Spleen (tissue), 11 donors: ENCODE measurements around the gene EPAS1. TPM values are rescaled to one million over a fixed set of nuclear protein-coding genes. Genes with fewer than 3 reads are reported as not detected.

Source experiments
- DNase-seq: peaks from one replicate; pipeline ENCODE4 v3.0.0-alpha.2; 2020
- H3K27ac ChIP-seq, 8 donors: fragments of 200-600 bp; sonication (generic) in 7 of 8; 1 replicate in 4 of 8; 2 replicates in 4 of 8; pipeline versions ENCODE4 v1.5.0 to v1.8.0; 2016 to 2021; ENCODE audit warnings: inconsistent platforms in 4 of 8, mild to moderate bottlenecking in 4 of 8, moderate library complexity in 1 of 8
- H3K27me3 ChIP-seq, 7 donors: fragments of 200-600 bp; sonication (generic) in 6 of 7; replicated peaks in 1 of 7; 1 replicate in 4 of 7; 2 replicates in 3 of 7; pipeline versions ENCODE4 v1.5.0 to v1.8.0; 2016 to 2021; ENCODE audit warnings: inconsistent platforms in 3 of 7, mild to moderate bottlenecking in 1 of 7
- H3K36me3 ChIP-seq, 6 donors: fragments of 200-600 bp; sonication (generic) in 5 of 6; 1 replicate in 4 of 6; 2 replicates in 2 of 6; pipeline versions ENCODE4 v1.5.0 to v1.8.0; 2016 to 2021; ENCODE audit warnings: inconsistent platforms in 2 of 6
- H3K4me1 ChIP-seq, 6 donors: fragments of 200-600 bp; sonication (generic) in 5 of 6; 1 replicate in 3 of 6; 2 replicates in 3 of 6; pipeline versions ENCODE4 v1.5.0 to v1.8.0; 2016 to 2021; ENCODE audit warnings: inconsistent platforms in 3 of 6
- H3K4me3 ChIP-seq, 8 donors: fragments of 200-600 bp; sonication (generic) in 7 of 8; 1 replicate in 4 of 8; 2 replicates in 4 of 8; pipeline versions ENCODE4 v1.5.0 to v1.8.0; 2016 to 2021; ENCODE audit warnings: inconsistent platforms in 4 of 8, mild to moderate bottlenecking in 4 of 8, moderate library complexity in 2 of 8
- H3K9me3 ChIP-seq, 8 donors: fragments of 200-600 bp; sonication (generic) in 7 of 8; 1 replicate in 4 of 8; 2 replicates in 4 of 8; pipeline versions ENCODE4 v1.5.0 to v1.8.0; 2016 to 2021; ENCODE audit warnings: inconsistent platforms in 4 of 8
- POLR2A ChIP-seq, 3 donors: fragments of 450-650 bp; IDR thresholded peaks; one replicate each; pipeline ENCODE4 v1.5.1; 2017; ENCODE audit warnings: antibody characterized with exemption in 3 of 3, mild to moderate bottlenecking in 1 of 3
- POLR2AphosphoS5 ChIP-seq, 3 donors: sonication (generic); formaldehyde crosslinking; IDR thresholded peaks; one replicate each; pipeline ENCODE4 v1.5.1; 2017; ENCODE audit warnings: antibody characterized with exemption in 3 of 3
- WGBS, 5 donors: extraction: QIAGEN DNeasy Blood & Tissue Kit in 3 of 5; methylation state at CpG; one replicate each; pipeline versions ENCODE4 v1.1.5 to v1.1.7; 2013 to 2018; 5-methylcytosine and 5-hydroxymethylcytosine counted together
- intact Hi-C: fragments of 100-400 bp; cut with DNase I; formaldehyde crosslinking; loops from one replicate; pipeline ENCODE4 v1.15.0; 2023; ENCODE audit warnings: low total_unique reads
- polyA plus RNA-seq, 3 donors: library from polyadenylated mRNA; stranded (reverse); fragments of 200-250 nt; gene quantifications; one replicate each; pipeline ENCODE4 v1.2.1, GENCODE V29; 2013
- total RNA-seq, 7 donors: library from RNA; depleted of rRNA in 3 of 7; stranded (reverse); fragments of >200 nt in 3 of 7; fragmentation: NEBNext Ultra II Directional in 4 of 7; extraction: Animal tissue kit (Norgen Biotek cat#: 25700) in 4 of 7; gene quantifications; one replicate each; pipeline versions ENCODE4 v1.1.0 to v1.2.1, GENCODE V29; 2016 to 2021
- TF ChIP-seq, protein P1 (sequence below), 11 experiments: fragments of 200-600 bp in 7 of 11; fragments of 450-650 bp in 4 of 11; sonication (generic) in 4 of 11; IDR thresholded peaks in 8 of 11; conservative IDR thresholded peaks in 3 of 11; 1 replicate in 7 of 11; 2 replicates in 4 of 11; pipeline versions ENCODE4 v1.4.0 to v1.8.0; 2016 to 2021; ENCODE audit warnings: antibody characterized with exemption in 11 of 11, inconsistent platforms in 4 of 11, mild to moderate bottlenecking in 1 of 11
- donor health status: healthy with polysubstance abuse.
- donor health status: DM: no; HTN: no; CAD: no; lungs with moderate emphysema.
- donor health status: DM: no; HTN: no; CAD: no.
- donor health status: Bipolar disorder and iron deficiency.
- donor health status: healthy.
- donor health status: DM: no; HTN: no; CAD: no.
- donor health status: DM: yes; HTN: yes; CAD: no.

The EPAS1 gene
- total and polyA plus RNA-seq, 10 donors: 30.5 to 330 (median 213) TPM

- DNase-seq: no peak
- 61 to 70% (median 66%) methylated on average over 6 of the region's 6 CpGs for WGBS, 5 donors
- no peaks in the 10 kb centered on the region for H3K36me3 ChIP-seq
- H3K27ac ChIP-seq: peak overlapping the region; percentile 7 to 75 (median 70)
- peak overlapping the region in 2 of 8 donors; percentile 11 to 42 for H3K4me3 ChIP-seq
- H3K9me3 ChIP-seq: no peaks in the 10 kb centered on the region
- TF ChIP-seq, protein P1, sequence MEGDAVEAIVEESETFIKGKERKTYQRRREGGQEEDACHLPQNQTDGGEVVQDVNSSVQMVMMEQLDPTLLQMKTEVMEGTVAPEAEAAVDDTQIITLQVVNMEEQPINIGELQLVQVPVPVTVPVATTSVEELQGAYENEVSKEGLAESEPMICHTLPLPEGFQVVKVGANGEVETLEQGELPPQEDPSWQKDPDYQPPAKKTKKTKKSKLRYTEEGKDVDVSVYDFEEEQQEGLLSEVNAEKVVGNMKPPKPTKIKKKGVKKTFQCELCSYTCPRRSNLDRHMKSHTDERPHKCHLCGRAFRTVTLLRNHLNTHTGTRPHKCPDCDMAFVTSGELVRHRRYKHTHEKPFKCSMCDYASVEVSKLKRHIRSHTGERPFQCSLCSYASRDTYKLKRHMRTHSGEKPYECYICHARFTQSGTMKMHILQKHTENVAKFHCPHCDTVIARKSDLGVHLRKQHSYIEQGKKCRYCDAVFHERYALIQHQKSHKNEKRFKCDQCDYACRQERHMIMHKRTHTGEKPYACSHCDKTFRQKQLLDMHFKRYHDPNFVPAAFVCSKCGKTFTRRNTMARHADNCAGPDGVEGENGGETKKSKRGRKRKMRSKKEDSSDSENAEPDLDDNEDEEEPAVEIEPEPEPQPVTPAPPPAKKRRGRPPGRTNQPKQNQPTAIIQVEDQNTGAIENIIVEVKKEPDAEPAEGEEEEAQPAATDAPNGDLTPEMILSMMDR (IDR thresholded peaks at IDR 0.05 in 8 of 11, conservative IDR thresholded peaks at IDR 0.05 in 3 of 11): no peak
- TF ChIP-seq POLR2A (IDR thresholded peaks at IDR 0.05) (no peak), POLR2AphosphoS5 (IDR thresholded peaks at IDR 0.05) (no peak)
- peaks cover 5 to 95% (median 44%) of the 10 kb centered on the region in 6 donors for H3K4me1 ChIP-seq
- no peaks in the 10 kb centered on the region for H3K27me3 ChIP-seq
- intact Hi-C loops: no loop called here
Measured at GRCh38 chr2:46334389-46335271, 37.4 kb downstream of the EPAS1 start.

DNA sequence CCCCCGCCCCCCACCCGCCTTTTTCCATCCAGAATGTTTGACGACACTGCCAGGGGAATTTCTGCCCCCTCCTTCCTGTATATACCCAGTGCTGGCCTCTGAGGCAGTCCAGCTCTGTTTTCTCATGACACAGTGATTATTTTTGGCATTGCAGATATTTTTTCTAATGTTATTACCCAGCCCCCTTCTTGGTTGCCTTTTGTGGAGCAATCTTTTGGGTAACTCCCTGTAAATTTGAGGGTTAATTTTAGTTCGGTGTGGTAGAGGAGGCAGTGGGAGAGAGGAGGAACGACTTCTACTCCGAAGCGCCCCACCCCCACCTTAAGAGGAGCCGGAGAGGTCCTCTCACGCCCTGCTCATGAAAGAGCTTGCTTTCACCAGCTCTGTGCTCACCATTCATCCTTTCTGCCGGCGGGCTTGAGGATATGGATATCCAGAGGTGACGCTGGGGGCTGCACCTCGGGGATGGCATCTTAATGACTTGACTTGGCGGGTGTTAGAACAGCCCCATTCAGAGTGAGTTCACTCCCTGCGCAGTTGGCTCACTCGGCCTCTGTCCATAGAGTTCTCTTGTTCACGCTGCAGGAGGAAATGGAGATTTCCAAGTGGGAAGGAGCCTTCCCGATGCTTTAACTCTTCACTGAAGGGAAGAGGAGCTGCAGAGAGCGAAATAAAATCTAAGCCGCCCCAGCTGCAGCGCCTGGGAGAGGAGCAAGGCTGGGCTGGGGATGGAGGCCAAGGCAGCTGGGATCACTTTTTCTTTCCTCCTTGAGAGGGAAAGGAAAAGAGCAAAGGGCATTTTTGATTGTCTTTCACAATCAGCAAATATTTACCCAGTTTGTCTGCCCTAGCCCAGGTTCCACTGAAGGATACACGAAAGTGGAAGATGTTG lies 38.4 kb downstream of the EPAS1 start:
- WGBS, 5 donors: 47 to 62% (median 60%) methylated on average over 22 of the region's 22 CpGs

DNA sequence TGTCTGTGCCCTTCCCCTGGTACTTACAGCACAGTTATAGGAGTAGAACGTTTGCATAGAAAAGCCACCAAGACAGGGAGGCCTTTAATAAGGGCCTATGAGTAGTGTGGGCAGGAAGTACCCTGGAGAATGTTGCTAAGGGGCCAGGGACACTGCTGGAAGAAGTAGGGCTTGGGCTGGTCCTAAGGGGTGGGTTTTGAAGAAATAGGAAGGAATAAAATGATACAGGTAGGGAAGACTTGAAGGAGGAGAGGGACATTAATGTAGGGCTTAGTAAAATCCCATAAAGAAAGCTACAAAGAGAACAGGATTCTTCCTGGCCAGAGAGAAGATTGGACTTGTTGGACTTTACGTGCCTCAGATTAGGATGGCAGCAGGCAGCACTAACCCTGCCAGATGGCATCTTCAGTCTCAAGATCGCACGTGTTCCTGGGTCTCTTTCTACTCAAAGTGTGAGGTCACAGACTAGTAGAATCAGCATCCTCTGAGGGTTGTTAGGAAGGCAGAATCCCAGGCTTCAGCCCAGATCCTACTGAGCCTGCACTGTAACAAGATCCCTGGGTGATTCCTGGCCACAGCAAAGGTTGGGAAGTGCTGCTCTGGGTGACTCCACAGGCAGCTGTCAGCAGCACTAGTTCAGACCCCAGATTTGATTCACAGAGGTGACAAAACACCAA lies 39.2 kb downstream of the EPAS1 start:
- no peaks in the 10 kb centered on the region for H3K9me3 ChIP-seq
- 55 to 73% (median 71%) methylated on average over 4 of the region's 4 CpGs for WGBS, 5 donors
- peak overlapping the region in 7 of 8 donors; percentile 42 to 75 (median 71) for H3K27ac ChIP-seq
- no peaks in the 10 kb centered on the region for H3K36me3 ChIP-seq
- TF ChIP-seq, protein P1 (IDR thresholded peaks at IDR 0.05 in 8 of 11, conservative IDR thresholded peaks at IDR 0.05 in 3 of 11): no peak
- TF ChIP-seq POLR2AphosphoS5 (IDR thresholded peaks at IDR 0.05): no peak
- TF ChIP-seq POLR2A (IDR thresholded peaks at IDR 0.05): no peak
- H3K4me3 ChIP-seq: peak overlapping the region in 1 of 8 donors; percentile 42
- no peaks in the 10 kb centered on the region for H3K27me3 ChIP-seq
- peaks cover 0 to 91% (median 48%) of the 10 kb centered on the region in 6 donors for H3K4me1 ChIP-seq
- intact Hi-C loops: no loop called here
- no peak for DNase-seq

More for the DNA sequence above, 38.4 kb downstream of the EPAS1 start:
- H3K4me3 ChIP-seq: peak overlapping the region in 3 of 8 donors; percentile 6 to 42 (median 11)
- no peaks in the 10 kb centered on the region for H3K9me3 ChIP-seq
- no peaks in the 10 kb centered on the region for H3K27me3 ChIP-seq
- H3K36me3 ChIP-seq: no peaks in the 10 kb centered on the region
- intact Hi-C loops: no loop called here
- no peak for DNase-seq
- H3K4me1 ChIP-seq: peaks cover 3 to 95% (median 44%) of the 10 kb centered on the region in 6 donors
- peak overlapping the region in 7 of 8 donors; percentile 42 to 75 (median 71) for H3K27ac ChIP-seq
- no peak for TF ChIP-seq POLR2A (IDR thresholded peaks at IDR 0.05)
- TF ChIP-seq POLR2AphosphoS5 (IDR thresholded peaks at IDR 0.05): peak in 1 of 3 donors; percentile 34
